Osteocyte (in vitro differentiated cells): ENCODE data around the gene ERI3. TPM values are rescaled to one million over a fixed set of nuclear protein-coding genes. Genes with fewer than 3 reads are reported as not detected.

Source experiments
- DNase-seq: peaks from one replicate; pipeline ENCODE4 v3.0.0; 2021; ENCODE audit warnings: mixed read lengths; ENCODE audit not compliant: unreplicated experiment; ENCODE audit errors: extremely low spot score
- H3K27ac Mint-ChIP-seq: one replicate; pipeline ENCODE4 v1.8.0; 2021; ENCODE audit warnings: mild to moderate bottlenecking, mixed read lengths; ENCODE audit not compliant: unreplicated experiment
- H3K27me3 Mint-ChIP-seq: one replicate; pipeline ENCODE4 v1.8.0; 2021; ENCODE audit warnings: mixed read lengths; ENCODE audit not compliant: unreplicated experiment
- H3K36me3 Mint-ChIP-seq: one replicate; pipeline ENCODE4 v1.8.0; 2021; ENCODE audit warnings: mixed read lengths; ENCODE audit not compliant: unreplicated experiment
- H3K4me1 Mint-ChIP-seq: one replicate; pipeline ENCODE4 v1.8.0; 2021; ENCODE audit warnings: mixed read lengths; ENCODE audit not compliant: unreplicated experiment
- H3K4me3 Mint-ChIP-seq: one replicate; pipeline ENCODE4 v1.8.0; 2021; ENCODE audit warnings: mild to moderate bottlenecking, moderate library complexity, mixed read lengths; ENCODE audit not compliant: unreplicated experiment
- H3K9me3 Mint-ChIP-seq: one replicate; pipeline ENCODE4 v1.8.0; 2021; ENCODE audit warnings: mixed read lengths; ENCODE audit not compliant: unreplicated experiment
- total RNA-seq: library from RNA; stranded (reverse); gene quantifications from 2 replicates; pipeline ENCODE4 v1.2.1, GENCODE V29; 2021
- TF ChIP-seq, protein P1 (sequence below): fragments of 200-600 bp; sonication (generic); IDR thresholded peaks from 2 replicates; pipeline ENCODE4 v1.5.0; 2021; ENCODE audit warnings: antibody characterized with exemption, mild to moderate bottlenecking, moderate library complexity

Gene ERI3
- total RNA-seq, 1 donor from 2014 or later, result 58.6 TPM

DNA sequence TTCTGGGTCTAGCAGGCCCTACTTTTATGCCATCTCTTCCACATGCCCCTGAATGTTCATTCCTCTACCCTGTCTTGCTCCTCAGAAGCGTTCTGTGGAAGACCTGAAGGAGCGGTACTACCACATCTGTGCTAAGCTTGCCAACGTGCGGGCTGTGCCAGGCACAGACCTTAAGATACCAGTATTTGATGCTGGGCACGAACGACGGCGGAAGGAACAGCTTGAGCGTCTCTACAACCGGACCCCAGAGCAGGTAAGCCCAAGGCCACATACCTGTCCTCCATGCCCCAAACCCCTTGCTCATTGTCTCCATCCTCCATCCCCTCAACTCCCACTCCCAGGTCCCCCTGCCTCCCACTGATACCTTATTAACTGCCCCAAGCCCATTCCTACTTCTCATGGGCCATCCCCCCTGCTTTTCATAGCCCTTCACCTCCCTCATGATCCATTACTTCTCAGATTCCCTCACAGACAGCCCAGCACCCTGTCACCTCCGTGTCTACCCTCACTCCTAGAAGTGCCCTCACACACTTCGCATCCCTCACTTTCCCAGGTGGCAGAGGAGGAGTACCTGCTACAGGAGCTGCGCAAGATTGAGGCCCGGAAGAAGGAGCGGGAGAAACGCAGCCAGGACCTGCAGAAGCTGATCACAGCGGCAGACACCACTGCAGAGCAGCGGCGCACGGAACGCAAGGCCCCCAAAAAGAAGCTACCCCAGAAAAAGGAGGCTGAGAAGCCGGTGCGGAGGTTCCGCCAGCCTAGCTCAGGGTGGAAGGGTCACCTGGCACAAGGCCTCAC lies 136.4 kb downstream of the ERI3 start:
- H3K9me3 Mint-ChIP-seq, result no peaks in the 10 kb centered on the region
- H3K36me3 Mint-ChIP-seq, result peaks cover 32% of the 10 kb centered on the region
- H3K27ac Mint-ChIP-seq, result no peak overlapping the region
- TF ChIP-seq, protein P1, sequence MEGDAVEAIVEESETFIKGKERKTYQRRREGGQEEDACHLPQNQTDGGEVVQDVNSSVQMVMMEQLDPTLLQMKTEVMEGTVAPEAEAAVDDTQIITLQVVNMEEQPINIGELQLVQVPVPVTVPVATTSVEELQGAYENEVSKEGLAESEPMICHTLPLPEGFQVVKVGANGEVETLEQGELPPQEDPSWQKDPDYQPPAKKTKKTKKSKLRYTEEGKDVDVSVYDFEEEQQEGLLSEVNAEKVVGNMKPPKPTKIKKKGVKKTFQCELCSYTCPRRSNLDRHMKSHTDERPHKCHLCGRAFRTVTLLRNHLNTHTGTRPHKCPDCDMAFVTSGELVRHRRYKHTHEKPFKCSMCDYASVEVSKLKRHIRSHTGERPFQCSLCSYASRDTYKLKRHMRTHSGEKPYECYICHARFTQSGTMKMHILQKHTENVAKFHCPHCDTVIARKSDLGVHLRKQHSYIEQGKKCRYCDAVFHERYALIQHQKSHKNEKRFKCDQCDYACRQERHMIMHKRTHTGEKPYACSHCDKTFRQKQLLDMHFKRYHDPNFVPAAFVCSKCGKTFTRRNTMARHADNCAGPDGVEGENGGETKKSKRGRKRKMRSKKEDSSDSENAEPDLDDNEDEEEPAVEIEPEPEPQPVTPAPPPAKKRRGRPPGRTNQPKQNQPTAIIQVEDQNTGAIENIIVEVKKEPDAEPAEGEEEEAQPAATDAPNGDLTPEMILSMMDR, result no peak
- DNase-seq, result no peak
- no peaks in the 10 kb centered on the region for H3K27me3 Mint-ChIP-seq
- H3K4me3 Mint-ChIP-seq, result no peak overlapping the region
- H3K4me1 Mint-ChIP-seq, result peaks cover 15% of the 10 kb centered on the region

DNA sequence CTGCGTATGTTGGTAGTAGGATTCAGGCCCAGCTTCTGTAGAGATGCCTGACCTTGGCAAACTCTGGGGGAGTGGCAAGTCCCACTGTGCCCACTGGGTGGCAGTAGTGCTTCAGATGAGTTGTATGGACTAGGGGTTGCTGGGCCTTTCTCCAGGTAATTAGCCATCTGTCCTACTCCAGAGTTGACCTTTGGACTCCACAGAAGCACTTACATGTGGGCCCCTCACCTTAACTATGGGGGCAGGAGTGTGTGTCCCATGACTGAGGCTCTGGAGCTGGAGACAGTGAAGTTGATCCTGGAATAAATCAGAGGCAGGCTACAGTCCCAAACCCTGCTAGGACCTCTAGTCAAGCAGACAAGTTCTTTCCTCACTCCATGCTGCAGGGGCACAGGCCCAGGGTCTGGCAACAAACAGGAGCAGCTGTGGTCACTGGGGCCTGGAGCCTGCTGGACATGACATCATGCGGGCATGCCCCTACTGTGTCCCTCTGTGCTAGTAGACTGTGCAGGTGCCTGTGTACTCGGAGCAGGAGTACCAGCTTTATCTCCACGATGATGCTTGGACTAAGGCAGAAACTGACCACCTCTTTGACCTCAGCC lies 137.1 kb downstream of the ERI3 start:
- DNase-seq, result no peak
- Mint-ChIP-seq H3K4me1 (peaks cover 18% of the 10 kb centered on the region), H3K27me3 (no peaks in the 10 kb centered on the region), H3K36me3 (peaks cover 32% of the 10 kb centered on the region), H3K4me3 (no peak overlapping the region), H3K27ac (no peak overlapping the region), H3K9me3 (no peaks in the 10 kb centered on the region)
- TF ChIP-seq, protein P1, result peak; percentile 91

DNA sequence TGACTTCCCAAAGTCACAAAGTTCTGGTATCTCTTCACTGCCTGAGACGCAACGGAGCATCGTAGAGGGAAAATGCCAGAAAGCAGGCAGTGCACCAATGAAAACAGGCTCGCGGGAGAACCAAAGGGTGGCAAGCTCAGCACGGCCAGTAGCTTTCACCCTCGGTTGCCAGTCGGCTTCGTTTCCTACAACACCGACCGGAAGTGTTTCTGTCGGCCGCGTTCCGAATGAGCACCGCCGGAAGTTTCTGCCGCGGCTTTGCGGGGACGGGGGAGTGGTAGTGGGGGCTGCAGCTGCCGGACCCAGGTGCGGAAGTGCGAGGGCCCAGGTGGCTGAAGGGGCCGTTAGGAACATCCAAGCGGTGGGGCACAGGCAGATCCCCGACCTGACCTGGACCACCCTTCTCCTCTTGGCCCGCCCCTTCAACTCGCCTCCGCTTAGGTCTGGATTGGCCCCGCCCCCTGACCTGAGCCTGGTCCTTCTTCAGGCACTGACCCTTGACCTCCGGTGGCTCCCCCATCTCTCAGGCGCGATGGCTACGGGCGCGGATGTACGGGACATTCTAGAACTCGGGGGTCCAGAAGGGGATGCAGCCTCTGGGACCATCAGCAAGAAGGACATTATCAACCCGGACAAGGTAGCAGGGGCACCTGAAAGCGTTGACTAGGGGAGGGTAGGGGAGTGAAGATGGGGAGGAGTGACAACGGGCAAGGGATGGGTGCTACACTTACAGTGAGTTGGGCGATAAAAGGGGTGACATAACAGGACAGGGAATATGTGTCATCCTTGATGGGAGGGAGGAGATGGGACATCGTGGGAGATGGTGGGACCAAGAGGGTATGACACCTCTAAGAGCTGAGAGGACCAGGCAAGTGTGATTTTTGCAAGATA lies 141.6 kb downstream of the ERI3 start, which contains the start of gene DMAP1:
TSS of gene DMAP1 (plus strand) at position 250 of the 891 bp plus-strand sequence. CDS start at position 533, 283 bp downstream.
- peaks cover 21% of the 10 kb centered on the region for H3K36me3 Mint-ChIP-seq
- peak within 1 kb of the TSS; percentile 81 for H3K4me3 Mint-ChIP-seq
- no peaks in the 10 kb centered on the region for H3K9me3 Mint-ChIP-seq
- DNase-seq, result peak; percentile 92
- TF ChIP-seq, protein P1, result peak; percentile 31
- no peaks in the 10 kb centered on the region for H3K27me3 Mint-ChIP-seq
- H3K27ac Mint-ChIP-seq, result peak within 1 kb of the TSS; percentile 66
- H3K4me1 Mint-ChIP-seq, result peaks cover 18% of the 10 kb centered on the region

DNA sequence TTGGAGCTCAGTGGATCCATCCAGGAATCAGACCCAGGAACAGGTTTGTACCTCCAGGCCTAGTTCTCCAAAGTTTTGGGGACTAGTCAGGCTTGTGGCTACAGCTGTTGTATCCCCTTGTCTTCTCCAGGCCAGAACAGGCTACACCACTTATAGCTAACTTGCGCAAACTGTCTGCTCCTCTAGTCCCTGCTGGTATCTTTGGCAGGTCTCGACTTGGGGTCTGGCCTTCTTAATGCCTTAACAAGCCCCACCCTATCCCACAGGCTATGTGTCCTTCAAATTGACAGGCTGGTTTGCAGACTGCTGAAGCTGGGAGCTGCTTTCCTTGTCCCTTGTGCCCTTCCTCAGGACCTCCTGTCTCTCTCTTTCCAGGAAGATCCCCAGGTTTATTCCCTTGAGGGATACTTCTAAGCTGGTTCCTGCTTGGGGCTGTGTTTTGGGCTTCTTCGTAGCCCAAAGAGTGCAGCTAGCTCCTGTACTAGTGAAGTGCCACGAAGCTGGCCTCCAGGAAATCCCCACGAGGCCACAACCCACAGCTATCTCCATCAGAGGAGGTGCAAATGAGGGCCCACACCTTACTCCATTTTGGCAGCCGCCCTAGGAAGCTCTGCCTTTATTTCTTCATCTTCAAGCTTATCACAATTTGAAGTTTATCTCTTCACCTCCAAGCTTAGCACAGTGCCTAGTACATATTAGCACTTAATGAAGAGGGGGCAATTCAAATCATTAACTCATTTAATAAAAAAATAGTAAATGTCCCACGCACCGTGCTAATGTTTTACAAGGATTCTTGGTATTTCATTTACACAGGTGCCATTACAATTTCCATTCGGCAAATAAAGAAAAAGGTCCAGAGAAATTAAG lies 142.5 kb downstream of the ERI3 start:
- Mint-ChIP-seq H3K27me3 (no peaks in the 10 kb centered on the region), H3K4me1 (peaks cover 18% of the 10 kb centered on the region), H3K27ac (peak overlapping the region; percentile 66), H3K4me3 (peak overlapping the region; percentile 81), H3K9me3 (no peaks in the 10 kb centered on the region), H3K36me3 (peaks cover 19% of the 10 kb centered on the region)
- no peak for DNase-seq
- TF ChIP-seq, protein P1, result no peak
